GM12878 (cell line): Measurements from ENCODE around the gene KRT34. TPM values are rescaled to one million over a fixed set of nuclear protein-coding genes. Genes with fewer than 3 reads are reported as not detected.

Experiments used
- ATAC-seq: fragments of 200-7000 bp; cut with Tn5 transposase; 3 replicates; pipeline ENCODE4 v1.9.1; 2020; ENCODE audit warnings: mild to moderate bottlenecking, moderate library complexity
- BruUV-seq: library from RNA; stranded (reverse); fragments of 400-500 nt; replicated peaks from 2 replicates; lab custom pipeline; 2021; lab: Mats Ljungman, UMichigan
- CTCF ChIA-PET: fragments of 300-600 bp; sonication (Branson Sonifier 250); formaldehyde crosslinking; extraction: SDS; loops from one replicate; lab custom pipeline; 2021; ENCODE audit warnings: inconsistent platforms; lab: Yijun Ruan, JAX
- POLR2A ChIA-PET: fragments of 350-600 bp; formaldehyde crosslinking; extraction: SDS; loops from one replicate; lab custom pipeline; 2021; ENCODE audit warnings: inconsistent platforms; lab: Charles Lee
- RAD21 ChIA-PET: fragments of 300-600 bp; sonication (Branson Sonifier 250); formaldehyde crosslinking; loops from one replicate; lab custom pipeline; 2023; ENCODE audit warnings: antibody characterized with exemption; ENCODE audit not compliant: unreplicated experiment; lab: Charles Lee
- SMC1A ChIA-PET: fragments of 300-600 bp; sonication (Branson Sonifier 250); formaldehyde crosslinking; loops from one replicate; lab custom pipeline; 2023; ENCODE audit not compliant: unreplicated experiment, uncharacterized antibody; lab: Charles Lee
- DNase-seq: peaks from one replicate; pipeline ENCODE4 v3.0.0-alpha.2; 2011; ENCODE audit warnings: low read depth, low spot score
- FAIRE-seq: peaks from 3 replicates; lab custom pipeline; 2011; peaks lifted over from hg19 to GRCh38; lab: Jason Lieb, UNC
- H2AFZ ChIP-seq: 2 replicates; pipeline ENCODE4 v1.6.0; 2011; ENCODE audit warnings: low read depth, low read length, control low read depth; ENCODE audit not compliant: control insufficient read depth
- H3K27ac ChIP-seq: 2 replicates; pipeline ENCODE4 v1.5.1; 2011; ENCODE audit warnings: control low read depth; ENCODE audit not compliant: control insufficient read depth, insufficient read depth
- H3K27me3 ChIP-seq, 2 experiments: replicated peaks in 1 of 2; 2 replicates each; pipeline versions ENCODE4 v1.6.0 to v1.6.1; 2011; ENCODE audit warnings: low read length in 1 of 2; ENCODE audit not compliant: control insufficient read depth in 2 of 2, insufficient read depth in 2 of 2
- H3K36me3 ChIP-seq, 2 experiments: 2 replicates each; pipeline ENCODE4 v1.5.1; 2011; ENCODE audit warnings: low read length in 1 of 2; ENCODE audit not compliant: control insufficient read depth in 2 of 2, insufficient read depth in 2 of 2
- H3K4me1 ChIP-seq: 2 replicates; pipeline ENCODE4 v1.6.1; 2011; ENCODE audit warnings: mild to moderate bottlenecking, low read length, moderate library complexity, mixed read lengths; ENCODE audit not compliant: control insufficient read depth, insufficient read depth
- H3K4me2 ChIP-seq: 2 replicates; pipeline ENCODE4 v1.6.0; 2011; ENCODE audit warnings: control low read depth; ENCODE audit not compliant: control insufficient read depth, insufficient read depth
- H3K4me3 ChIP-seq: fragments of 200-600 bp; sonication (generic); 2 replicates; pipeline ENCODE4 v1.5.1; 2016
- H3K79me2 ChIP-seq: 2 replicates; pipeline ENCODE4 v1.6.0; 2011; ENCODE audit warnings: low read length; ENCODE audit not compliant: control insufficient read depth, insufficient read depth
- H3K9ac ChIP-seq: 2 replicates; pipeline ENCODE4 v1.8.0; 2011; ENCODE audit warnings: low read length, control low read depth, mixed read lengths; ENCODE audit not compliant: control insufficient read depth, insufficient read depth
- H3K9me3 ChIP-seq: replicated peaks from 3 replicates; pipeline ENCODE4 v1.5.1; 2011; ENCODE audit warnings: mild to moderate bottlenecking, low read length; ENCODE audit not compliant: control insufficient read depth, insufficient read depth
- H4K20me1 ChIP-seq: 2 replicates; pipeline ENCODE4 v1.6.0; 2011; ENCODE audit not compliant: control insufficient read depth, insufficient read depth
- IRF5 ChIP-seq: fragments of 450-650 bp; IDR thresholded peaks from 2 replicates; pipeline ENCODE4 v1.6.1; 2017; ENCODE audit warnings: borderline replicate concordance
- JUNB ChIP-seq: IDR thresholded peaks from 2 replicates; pipeline ENCODE4 v1.6.1; 2016; ENCODE audit warnings: antibody characterized with exemption, mild to moderate bottlenecking
- KAT2A ChIP-seq: conservative IDR thresholded peaks from 2 replicates; pipeline ENCODE4 v1.6.1; 2011; ENCODE audit warnings: low read depth, low read length; ENCODE audit not compliant: control insufficient read depth
- NRF1 ChIP-seq: conservative IDR thresholded peaks from 2 replicates; pipeline ENCODE4 v1.6.1; 2011; ENCODE audit warnings: mild to moderate bottlenecking, low read depth, low read length, improper control_type of control experiment
- RBBP5 ChIP-seq: fragments of 200-600 bp; sonication (generic); conservative IDR thresholded peaks from 2 replicates; pipeline ENCODE4 v1.6.1; 2016
- WGBS: methylation state at CpG from one replicate; pipeline ENCODE4 v1.1.6; 2016; ENCODE audit warnings: low lambda C conversion rate; ENCODE audit not compliant: insufficient replicate concordance, insufficient coverage; ENCODE audit errors: missing lambda C conversion rate; 5-methylcytosine and 5-hydroxymethylcytosine counted together
- in situ Hi-C: fragments of 300-500 bp; cut with MboI; formaldehyde crosslinking; loops from 9 replicates; pipeline ENCODE4 v1.14.3; 2018; ENCODE audit warnings: mixed read lengths
- intact Hi-C: fragments of 100-400 bp; cut with micrococcal nuclease; formaldehyde crosslinking; loops from one replicate; pipeline ENCODE4 v1.14.2; 2022; ENCODE audit not compliant: unreplicated experiment
- polyA plus RNA-seq, 11 experiments: library from polyadenylated mRNA; depleted of rRNA in 4 of 11; unstranded in 6 of 11; stranded (reverse) in 5 of 11; fragments of >200 nt; fragmentation: Nextera tagmentation in 4 of 11; fragmentation: Illumina TruSeq in 1 of 11; extraction: Ambion mirVana in 4 of 11; extraction: Trizol in 1 of 11; gene quantifications; 1 replicate in 1 of 11; 2 replicates in 10 of 11; pipeline versions ENCODE4 v1.2.1 to v1.2.3, GENCODE V29; 2011 to 2016; ENCODE audit warnings: inconsistent platforms in 2 of 11, missing spikeins in 2 of 11, low read depth in 1 of 11
- total RNA-seq, 4 experiments: library from RNA; depleted of rRNA in 3 of 4; stranded (reverse); fragments of >200 nt in 3 of 4; fragmentation: Illumina TruSeq in 1 of 4; extraction: Trizol in 1 of 4; gene quantifications; 2 replicates each; pipeline versions ENCODE4 v1.2.1 to v1.2.3, GENCODE V29; 2013 to 2021

The KRT34 gene
- total and polyA plus RNA-seq, 10 of the 15 experiments (the other 5 are each of a cell fraction or from before 2014, with no cell fraction given) = not detected

GRCh38 chr17:41331606-41332005, 50.5 kb downstream of the KRT34 start:
- POLR2A ChIA-PET = no interaction called here
- SMC1A ChIA-PET = no interaction called here
- CTCF ChIA-PET = interaction anchor here (0.9 to 3.2 kb wide), 3 partner anchors 9 to 336 kb away, joined by 3 to 14 read pairs (median 3); no protein-coding TSS in a partner anchor
- FAIRE-seq = no peak
- Histone ChIP-seq H3K9ac (no peak overlapping the region), H2AFZ (no peak overlapping the region), H3K4me2 (no peak overlapping the region), H3K4me1 (no peaks in the 10 kb centered on the region), H4K20me1 (no peaks in the 10 kb centered on the region), H3K79me2 (no peaks in the 10 kb centered on the region), H3K9me3 (no peaks in the 10 kb centered on the region; the same call in 2 of the 3 replicates), H3K27ac (no peak overlapping the region), H3K36me3 (no peaks in the 10 kb centered on the region), H3K27me3 (no peaks in the 10 kb centered on the region; a peak in 1 of 4 replicates), H3K4me3 (no peak overlapping the region)
- ATAC-seq = no peak
- no TSS peak for BruUV-seq
- intact Hi-C loops = no loop called here
- no peak for DNase-seq
- WGBS = 15% methylated on average over 7 of the region's 7 CpGs
- TF ChIP-seq KAT2A (no peak), RBBP5 (no peak), JUNB (no peak), NRF1 (no peak), IRF5 (no peak)
- RAD21 ChIA-PET = no interaction called here
- in situ Hi-C loops = no loop called here
